ENCODE results near the gene TRPM6.

The TRPM6 gene

GRCh38 chr9:74887041-74887980, at the start of gene TRPM6:
Gene TRPM6 (minus strand): TSS chr9:74887921. CDS start chr9:74887856, 65 bp downstream.
- TF ChIP-seq CTCF (IDR thresholded peaks at IDR 0.05; ENCODE audit: control extremely low read depth, extremely low read depth, low read depth, missing control alignments): no peak
- no peak for DNase-seq (ENCODE audit: extremely low spot score)
- CTCF ChIA-PET: interaction anchor here (1.0 to 1.1 kb wide), 2 partner anchors 9 to 116 kb away, joined by 3 read pairs; no protein-coding TSS in a partner anchor
- POLR2A ChIA-PET: no interaction called here

GRCh38 chr9:74935008-74935407, 47.3 kb upstream of the TRPM6 start:
- TF ChIP-seq CTCF (IDR thresholded peaks at IDR 0.05; ENCODE audit: control extremely low read depth, extremely low read depth, low read depth, missing control alignments): no peak
- CTCF ChIA-PET: no interaction called here
- no peak for DNase-seq (ENCODE audit: extremely low spot score)
- POLR2A ChIA-PET: no interaction called here

GRCh38 chr9:74921737-74922136, 34.0 kb upstream of the TRPM6 start:
- DNase-seq (ENCODE audit: extremely low spot score): no peak
- ChIA-PET POLR2A (no interaction called here), CTCF (interaction anchor here (1.4 kb wide), 1 partner anchor 105 kb away, joined by 3 read pairs; no protein-coding TSS in a partner anchor)

GRCh38 chr9:74920944-74921626, 33.4 kb upstream of the TRPM6 start:
- no peak for TF ChIP-seq CTCF (IDR thresholded peaks at IDR 0.05; ENCODE audit: control extremely low read depth, extremely low read depth, low read depth, missing control alignments)
- no peak for DNase-seq (ENCODE audit: extremely low spot score)
- CTCF ChIA-PET: interaction anchor here (1.4 kb wide), 1 partner anchor 106 kb away, joined by 3 read pairs; no protein-coding TSS in a partner anchor
- POLR2A ChIA-PET: no interaction called here

More at GRCh38 chr9:74921737-74922136, 34.0 kb upstream of the TRPM6 start:
- TF ChIP-seq CTCF (IDR thresholded peaks at IDR 0.05; ENCODE audit: control extremely low read depth, extremely low read depth, low read depth, missing control alignments): no peak

GRCh38 chr9:74910036-74910435, 22.3 kb upstream of the TRPM6 start:
- no peak for TF ChIP-seq CTCF (IDR thresholded peaks at IDR 0.05; ENCODE audit: control extremely low read depth, extremely low read depth, low read depth, missing control alignments)
- ChIA-PET POLR2A (no interaction called here), CTCF (no interaction called here)
- no peak for DNase-seq (ENCODE audit: extremely low spot score)

GRCh38 chr9:74908665-74909064, 20.9 kb upstream of the TRPM6 start:
- DNase-seq (ENCODE audit: extremely low spot score): no peak
- no peak for TF ChIP-seq CTCF (IDR thresholded peaks at IDR 0.05; ENCODE audit: control extremely low read depth, extremely low read depth, low read depth, missing control alignments)
- ChIA-PET CTCF (interaction anchor here (1.4 kb wide), 1 partner anchor 38 kb away, joined by 3 read pairs; no protein-coding TSS in a partner anchor), POLR2A (no interaction called here)

All from GM10248 (cell line).